UCSD-AML1 (cell line): ENCODE measurements around the gene MSANTD1.

Source experiments
- DNase-seq: peaks from one replicate; lab custom pipeline; 2025; ENCODE audit not compliant: unreplicated experiment; lab: John Stamatoyannopoulos, UW

The MSANTD1 gene

DNA sequence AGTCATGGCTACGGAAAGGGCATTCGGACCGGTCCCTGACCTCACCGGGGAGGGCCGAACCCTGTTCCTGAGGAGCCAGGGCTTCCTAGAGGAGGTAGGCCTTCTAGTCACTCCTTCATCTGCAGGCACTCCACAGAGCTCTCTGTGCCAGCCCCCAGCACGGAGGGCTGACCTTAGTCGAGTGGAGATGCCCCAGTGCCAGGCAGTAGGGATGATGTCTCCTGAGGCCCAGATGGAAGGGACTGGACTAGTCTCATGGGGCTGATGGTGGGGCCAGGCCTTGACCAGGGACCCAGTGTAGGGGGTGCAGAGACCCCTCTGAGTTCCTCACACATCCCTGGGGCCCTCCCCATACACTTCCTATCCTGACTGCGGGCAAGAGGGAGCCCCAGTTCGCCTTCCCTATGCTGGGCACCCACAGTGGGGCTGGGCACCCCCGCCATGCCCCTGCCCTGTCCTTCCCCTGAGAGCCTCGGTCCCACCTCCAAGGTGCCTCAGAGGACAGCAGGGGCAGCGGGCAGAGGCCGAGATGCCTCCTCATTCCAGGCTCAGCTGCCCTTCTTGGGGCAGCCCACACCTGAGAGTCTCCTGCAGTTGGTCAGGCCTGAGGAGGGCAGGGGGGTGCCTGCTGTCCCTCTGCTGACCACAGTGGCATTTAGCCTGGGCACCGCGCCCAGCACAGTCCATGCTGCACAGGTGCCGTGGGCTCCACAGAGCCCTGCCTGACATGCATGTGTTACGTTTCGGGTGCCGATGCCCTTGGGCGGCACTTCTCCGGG, 1.4 kb upstream of the MSANTD1 start:
- DNase-seq = no peak

DNA sequence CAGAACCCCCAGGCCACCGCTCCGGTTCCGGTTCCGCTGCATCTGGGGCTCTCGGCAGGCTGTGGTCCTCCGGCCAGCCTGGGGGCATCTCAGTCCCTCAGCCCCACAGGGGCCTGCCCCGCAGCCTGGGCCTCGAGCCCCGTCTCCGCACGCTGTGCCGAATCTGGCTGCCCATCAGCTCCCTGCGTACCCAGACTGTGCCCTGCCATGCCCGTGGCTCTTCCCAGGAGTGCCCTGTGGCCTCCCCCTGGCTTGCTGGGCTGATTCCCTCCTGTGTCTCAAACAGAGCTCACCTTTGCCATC, 830 bp upstream of the MSANTD1 start:
- no peak for DNase-seq

- no peak for DNase-seq
Observed at GRCh38 chr4:3249711-3250437, 915 bp downstream of the MSANTD1 start.

- no peak for DNase-seq
Observed at GRCh38 chr4:3250438-3250955, 1.5 kb downstream of the MSANTD1 start.

DNA sequence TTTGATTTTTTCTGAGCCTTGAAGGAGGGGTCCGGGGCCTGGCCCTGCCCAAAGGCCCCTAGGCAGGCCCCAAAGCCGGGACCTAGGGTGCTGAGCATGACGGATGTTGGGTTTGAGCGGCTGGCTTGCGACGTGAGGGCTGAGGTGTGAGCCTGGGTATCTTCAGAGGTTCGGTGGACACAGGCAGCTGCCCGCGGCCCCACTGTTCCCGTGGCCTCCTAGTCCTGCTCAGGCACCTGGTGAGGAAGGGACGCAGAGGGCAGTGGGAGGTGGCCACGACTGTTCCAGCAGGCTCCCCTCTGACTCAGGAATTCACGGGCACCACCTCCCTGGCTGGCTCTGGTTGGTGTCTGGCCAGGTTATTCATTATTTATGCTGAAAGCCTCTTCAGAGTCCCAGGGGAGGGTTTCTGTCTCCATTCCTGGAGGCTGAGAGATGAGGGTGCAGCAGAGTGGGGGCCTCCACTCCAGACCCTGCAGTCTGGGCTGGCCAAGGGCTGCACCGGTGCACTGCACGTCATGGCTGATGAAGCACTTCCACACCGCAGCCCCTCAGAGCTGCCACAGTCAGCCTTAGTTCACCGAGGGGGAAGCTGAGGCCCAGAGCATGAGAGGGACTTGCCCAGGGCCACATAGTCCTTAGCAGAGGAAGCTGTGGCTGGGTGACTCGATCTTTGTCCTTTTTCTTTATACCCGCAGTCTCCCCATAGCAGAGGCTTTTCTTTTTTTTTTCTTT, 2.2 kb downstream of the MSANTD1 start:
- no peak for DNase-seq

GRCh38 chr4:3251691-3252479, 2.9 kb downstream of the MSANTD1 start:
- DNase-seq = no peak

DNA sequence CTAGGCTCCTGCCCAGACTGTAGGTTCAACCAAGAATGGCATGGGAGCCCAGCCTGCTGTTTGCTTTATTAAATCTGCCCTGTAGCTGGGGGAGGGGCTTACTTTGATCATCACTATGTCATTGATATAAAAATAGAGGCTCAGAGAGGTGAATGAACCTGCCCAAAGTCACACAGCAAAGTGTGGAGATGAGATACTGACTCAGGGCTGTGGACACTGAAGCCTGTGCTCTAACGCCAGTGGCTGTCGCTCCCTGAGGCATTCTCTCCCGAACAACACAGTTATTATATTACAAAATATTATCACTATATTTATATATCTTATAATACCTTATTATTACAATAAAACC, 3.5 kb downstream of the MSANTD1 start:
- no peak for DNase-seq

DNA sequence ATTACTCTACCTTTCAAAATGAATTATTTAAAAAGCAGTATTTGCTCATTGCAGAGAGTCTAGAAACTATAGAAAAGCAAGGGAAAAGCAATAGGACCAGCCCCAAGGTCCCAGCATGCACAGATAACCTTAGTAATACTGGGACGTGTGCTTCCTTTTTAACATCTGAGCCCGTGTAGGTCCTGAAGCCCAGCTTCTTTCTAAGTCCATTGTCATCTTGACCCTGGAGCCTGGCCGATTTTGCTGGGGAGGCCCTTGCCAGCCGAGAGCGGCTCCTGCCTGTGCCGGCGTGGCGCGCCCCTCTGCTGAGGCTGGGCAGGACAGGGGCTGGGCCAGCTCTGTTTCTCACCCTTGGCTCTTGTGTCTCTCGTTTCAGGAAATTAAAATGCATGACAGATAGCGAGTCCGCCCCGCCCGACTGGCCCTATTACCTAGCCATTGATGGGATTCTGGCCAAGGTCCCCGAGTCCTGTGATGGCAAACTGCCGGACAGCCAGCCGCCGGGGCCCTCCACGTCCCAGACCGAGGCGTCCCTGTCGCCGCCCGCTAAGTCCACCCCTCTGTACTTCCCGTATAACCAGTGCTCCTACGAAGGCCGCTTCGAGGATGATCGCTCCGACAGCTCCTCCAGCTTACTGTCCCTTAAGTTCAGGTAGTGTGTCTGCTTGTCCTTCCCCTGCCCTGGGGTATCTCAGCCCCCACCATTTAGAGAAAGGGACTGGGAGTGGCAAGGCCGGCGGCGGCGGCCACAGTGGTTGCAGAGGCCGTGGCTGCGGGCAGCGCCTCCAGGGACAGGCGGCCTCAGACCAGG, 4.1 kb downstream of the MSANTD1 start:
- DNase-seq = no peak

DNA sequence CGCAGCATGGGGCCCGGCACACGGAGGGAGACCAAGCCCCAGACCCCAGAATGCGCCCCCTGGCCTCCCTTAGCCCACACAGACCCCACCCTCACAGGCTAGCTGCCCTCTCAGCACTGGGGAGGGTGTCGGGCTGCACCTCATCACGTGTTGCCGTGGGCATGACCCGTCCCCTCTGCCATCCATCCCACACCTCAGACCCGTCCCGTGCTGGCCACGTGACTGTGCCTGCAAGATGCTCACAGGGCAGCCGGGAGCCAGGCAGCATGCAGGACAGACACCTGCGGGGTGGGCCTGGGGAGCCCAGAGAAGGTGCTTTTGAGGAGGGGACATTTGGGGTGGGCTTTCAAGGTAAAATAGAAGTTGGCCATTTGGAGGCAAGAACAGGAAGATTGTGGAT, 4.8 kb downstream of the MSANTD1 start:
- DNase-seq = no peak

- DNase-seq = no peak
Observed at GRCh38 chr4:3254302-3255131, 5.6 kb downstream of the MSANTD1 start.

DNA sequence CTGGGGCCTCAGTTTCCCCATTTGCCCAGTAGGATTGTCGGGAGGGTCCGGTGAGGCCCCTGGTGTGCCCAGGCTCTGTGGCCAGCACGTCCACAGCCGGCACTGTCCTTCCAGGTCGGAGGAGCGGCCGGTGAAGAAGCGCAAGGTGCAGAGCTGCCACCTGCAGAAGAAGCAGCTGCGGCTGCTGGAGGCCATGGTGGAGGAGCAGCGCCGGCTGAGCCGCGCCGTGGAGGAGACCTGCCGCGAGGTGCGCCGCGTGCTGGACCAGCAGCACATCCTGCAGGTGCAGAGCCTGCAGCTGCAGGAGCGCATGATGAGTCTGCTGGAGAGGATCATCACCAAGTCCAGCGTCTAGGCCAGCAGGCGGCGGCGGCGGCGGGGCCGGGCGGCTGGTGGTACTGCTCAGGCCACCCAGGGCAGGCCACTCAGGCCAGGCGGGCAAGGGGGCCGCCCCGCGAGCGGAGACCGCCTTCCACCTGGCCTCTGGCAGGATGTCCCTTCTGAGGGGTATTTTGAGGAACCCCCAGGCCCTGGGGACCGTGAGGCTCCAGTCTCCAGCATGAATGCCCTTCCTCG, 6.7 kb downstream of the MSANTD1 start:
- DNase-seq = no peak

DNA sequence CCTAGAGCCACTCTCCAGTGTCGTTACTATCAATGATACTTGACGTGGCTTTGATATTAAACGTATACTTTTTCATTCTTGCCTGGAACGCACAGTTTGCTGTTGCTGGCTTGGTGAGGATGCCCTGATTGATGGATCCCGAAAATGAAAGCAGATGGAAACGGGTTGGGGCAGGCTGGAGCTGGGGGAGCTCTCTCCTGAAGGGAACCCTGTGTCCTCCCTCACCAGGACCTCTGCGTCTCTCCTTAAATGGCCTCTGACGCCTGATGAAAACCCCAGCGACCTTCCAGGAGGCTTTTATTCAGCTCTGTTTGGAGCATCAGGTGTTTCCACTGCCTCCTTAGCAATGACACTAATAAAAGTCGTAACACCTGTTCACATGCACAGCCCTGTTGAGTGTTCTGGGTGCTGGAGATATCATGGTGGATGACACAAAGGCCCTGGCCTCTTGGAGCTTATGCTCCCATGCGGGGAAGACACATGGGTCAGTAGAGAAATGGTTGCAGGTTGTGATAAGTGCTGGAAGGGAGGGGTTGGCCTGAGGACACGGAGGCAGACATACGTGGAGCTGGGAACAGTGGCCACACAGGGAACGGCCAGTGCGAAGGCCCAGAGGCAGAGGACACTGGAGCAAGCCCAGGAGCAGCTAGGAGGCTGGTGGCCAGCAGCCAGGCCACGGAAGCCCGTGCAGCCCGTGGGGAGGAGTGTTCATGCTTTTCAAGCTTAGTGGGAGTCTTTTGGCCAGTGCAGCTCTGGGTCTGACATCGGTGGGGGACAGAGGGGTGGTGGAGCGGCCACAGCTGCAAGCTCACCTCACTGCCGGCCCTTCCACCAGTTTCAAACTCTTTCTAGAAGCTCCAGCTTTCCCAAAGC, 7.5 kb downstream of the MSANTD1 start:
- no peak for DNase-seq

GRCh38 chr4:3257103-3257555, 8.2 kb downstream of the MSANTD1 start:
- DNase-seq = no peak

- DNase-seq = no peak
Observed at GRCh38 chr4:3257556-3258482, 8.9 kb downstream of the MSANTD1 start.

- DNase-seq = no peak
Observed at GRCh38 chr4:3261411-3262207, 12.7 kb downstream of the MSANTD1 start.
